Posterior cingulate gyrus (tissue), 11 donors: ENCODE measurements around the gene TBX10.
"Not testable (repeated sequence)": the region's sequence is repeated elsewhere in the genome, so short reads cannot be mapped to it uniquely, and the experiment has no call there.

Experiments used
- DNase-seq, 10 donors: peaks; one replicate each; pipeline versions ENCODE4 v3.0.0 to v3.0.0-alpha.2; 2020 to 2021; ENCODE audit warnings: mixed read lengths in 3 of 10
- intact Hi-C: fragments of 100-400 bp; cut with DNase I; formaldehyde crosslinking; loops from one replicate; pipeline ENCODE4 v1.15.1; 2023

The TBX10 gene

GRCh38 chr11:67647471-67647870 lies 7.9 kb upstream of the TBX10 start:
- peak in 2 of 10 donors; percentile 67 to 70 for DNase-seq
- intact Hi-C loops = no loop called here

- intact Hi-C loops = no loop called here
- peak in 3 of 10 donors; percentile 57 to 77 (median 72) for DNase-seq
Measured at GRCh38 chr11:67646535-67647336, 7.2 kb upstream of the TBX10 start.

DNA sequence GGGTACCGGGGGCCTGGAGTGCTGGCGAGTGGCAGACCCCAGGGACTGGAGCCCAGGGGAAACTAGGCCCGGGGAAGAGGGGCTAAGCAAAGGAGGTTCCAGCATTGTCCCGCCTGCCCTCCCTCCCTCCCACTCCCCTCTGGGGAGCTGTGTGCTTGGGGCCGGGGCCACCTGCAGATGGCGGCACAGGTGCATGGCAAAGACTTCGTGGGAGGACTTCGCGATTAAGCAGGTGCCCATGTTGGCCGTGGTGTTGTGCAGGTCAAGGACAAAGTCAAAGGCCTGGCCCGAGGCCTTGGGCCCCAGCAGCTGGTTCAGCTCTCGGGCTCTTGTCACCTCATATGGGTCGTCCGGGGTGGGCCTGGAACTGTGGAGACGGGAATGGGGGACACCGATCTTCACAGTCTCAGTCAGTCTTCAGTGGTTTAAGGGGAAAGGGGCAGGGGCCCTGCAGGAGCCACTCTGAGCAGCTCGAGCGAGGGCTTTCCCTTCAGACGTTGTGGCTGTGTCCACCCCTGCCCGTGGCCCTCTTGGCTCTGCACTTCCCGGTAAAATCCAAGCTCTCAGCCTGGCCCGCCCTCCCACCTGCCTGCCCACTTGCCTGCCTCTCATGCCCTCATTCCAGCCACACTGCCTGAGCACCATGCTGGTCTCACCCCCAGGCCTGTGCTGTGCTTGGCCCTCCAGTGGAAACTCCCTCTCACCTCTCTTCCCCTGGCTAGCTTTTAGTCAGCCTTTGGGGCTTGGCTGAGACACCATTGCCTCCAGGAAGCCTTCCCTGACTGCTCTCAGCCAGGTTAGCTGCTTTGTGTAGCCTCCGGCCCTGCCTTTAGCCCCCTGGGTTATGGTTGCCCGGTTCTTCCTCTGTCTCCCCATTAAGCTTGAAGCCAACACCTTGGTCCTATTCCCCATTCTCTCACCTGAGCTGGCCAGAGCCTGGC lies 6.2 kb upstream of the TBX10 start:
- intact Hi-C loops = no loop called here
- peak in 3 of 10 donors; percentile 42 to 81 (median 80) for DNase-seq

- intact Hi-C loops = no loop called here
- peak in 2 of 10 donors; percentile 58 to 60 for DNase-seq
Measured at GRCh38 chr11:67644472-67645418, 5.2 kb upstream of the TBX10 start.

DNA sequence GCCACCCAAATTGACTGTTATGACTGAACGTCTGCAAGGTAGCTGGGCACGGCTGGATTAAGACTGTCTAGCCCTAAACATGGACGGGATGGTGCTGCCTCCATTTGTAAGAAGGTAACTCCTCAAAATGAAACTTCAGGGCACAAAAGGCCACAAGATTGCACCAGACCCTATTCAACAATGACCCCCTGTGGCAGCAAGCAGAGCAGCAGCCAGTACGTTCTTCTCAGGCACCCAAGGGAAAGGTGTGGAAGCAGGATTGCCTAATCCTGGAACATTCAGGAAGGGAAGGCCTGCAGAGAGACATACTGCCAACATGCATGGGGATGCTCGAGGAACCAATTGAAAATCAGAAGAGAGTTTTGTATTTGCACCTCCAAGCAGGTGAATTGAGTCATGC lies 4.5 kb upstream of the TBX10 start:
- intact Hi-C loops = no loop called here
- no peak for DNase-seq

DNA sequence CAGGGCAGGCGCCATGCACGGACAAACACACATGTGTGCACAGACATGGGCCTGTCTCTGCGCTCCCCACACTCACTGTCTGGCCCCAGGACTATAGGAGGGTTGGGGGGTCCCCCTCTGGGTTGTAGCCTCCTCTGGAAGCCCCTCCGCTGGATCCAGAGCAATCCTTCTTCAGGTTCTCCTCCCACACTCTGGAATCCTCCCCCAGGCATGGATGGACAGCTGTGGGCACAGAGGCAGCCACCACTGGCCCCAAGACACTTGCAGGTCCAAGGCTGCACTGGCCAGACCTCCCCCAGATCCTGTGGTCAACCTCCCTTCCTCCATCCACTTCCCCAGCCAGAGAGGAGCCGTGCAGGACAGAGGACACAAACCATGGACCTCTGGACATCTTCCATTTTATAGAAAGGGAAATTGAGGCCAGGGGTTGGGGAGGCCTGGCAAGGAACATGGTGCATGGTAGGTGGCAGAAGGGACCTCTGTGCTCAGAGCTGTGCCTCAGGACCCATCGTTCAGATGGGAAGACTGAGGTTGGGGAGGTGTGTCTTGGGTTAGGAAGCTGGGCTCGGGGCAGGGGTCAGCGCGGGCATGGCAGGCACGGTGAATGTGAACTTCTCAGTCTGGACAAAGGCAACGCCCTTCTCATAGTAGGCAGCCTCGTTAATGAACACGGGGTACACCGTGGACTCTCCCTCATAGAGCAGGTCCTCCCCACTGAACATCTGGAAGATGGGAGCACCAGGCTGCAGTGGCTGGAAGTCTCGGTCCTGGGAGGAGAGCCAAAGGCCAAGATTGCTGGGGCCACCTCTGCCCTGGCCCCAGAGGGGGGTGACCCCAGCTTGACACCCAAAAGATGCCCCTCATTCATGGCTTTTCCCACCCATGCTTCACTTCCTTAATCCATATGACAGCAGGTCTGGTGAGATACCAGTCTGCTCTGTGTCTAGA lies 2.9 kb upstream of the TBX10 start:
- DNase-seq = peak in 2 of 10 donors; percentile 31 to 62

DNA sequence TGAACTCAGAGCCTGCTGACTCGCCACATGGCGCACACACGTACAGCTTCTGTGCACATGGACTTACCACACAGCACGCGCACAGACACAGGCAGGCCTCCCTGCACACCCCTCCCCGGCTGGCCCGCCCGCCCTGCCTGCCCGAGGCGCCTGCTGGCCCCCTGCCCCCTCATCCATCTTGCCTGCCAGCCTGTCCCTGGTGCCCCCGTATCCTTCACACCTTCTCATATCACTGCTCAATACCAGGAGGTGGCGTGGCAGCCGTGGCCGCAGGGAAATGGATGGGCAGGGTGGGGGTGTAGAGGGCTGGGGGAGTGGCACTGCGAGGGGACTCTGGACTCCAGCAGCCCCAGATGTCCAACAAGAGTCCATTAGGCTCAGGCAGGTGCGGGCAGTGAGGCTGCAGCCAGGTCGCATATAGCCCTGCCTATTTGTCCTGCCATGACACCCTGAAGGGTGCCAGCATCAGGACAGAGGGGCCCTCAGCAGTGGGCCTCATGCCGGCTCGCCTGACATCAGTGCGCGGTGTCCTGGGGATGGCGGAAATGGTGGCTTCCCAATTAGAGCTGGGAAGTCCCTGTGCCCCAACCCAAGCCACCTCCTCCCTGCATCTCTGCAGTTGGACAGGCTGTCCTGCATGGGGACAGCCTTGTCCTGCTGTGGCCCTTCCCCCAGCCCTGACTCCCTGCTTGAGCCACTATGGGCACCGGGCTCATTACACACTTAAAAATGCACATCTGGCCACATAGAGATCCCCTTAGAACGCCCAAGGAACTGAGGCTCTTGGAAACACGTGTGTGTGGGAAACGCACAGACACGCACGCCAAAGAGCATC lies 2.0 kb upstream of the TBX10 start:
- DNase-seq = peak in 3 of 10 donors; percentile 49 to 64 (median 61)
- intact Hi-C loops = no loop called here

More for the DNA sequence above, 2.9 kb upstream of the TBX10 start:
- intact Hi-C loops = no loop called here

DNA sequence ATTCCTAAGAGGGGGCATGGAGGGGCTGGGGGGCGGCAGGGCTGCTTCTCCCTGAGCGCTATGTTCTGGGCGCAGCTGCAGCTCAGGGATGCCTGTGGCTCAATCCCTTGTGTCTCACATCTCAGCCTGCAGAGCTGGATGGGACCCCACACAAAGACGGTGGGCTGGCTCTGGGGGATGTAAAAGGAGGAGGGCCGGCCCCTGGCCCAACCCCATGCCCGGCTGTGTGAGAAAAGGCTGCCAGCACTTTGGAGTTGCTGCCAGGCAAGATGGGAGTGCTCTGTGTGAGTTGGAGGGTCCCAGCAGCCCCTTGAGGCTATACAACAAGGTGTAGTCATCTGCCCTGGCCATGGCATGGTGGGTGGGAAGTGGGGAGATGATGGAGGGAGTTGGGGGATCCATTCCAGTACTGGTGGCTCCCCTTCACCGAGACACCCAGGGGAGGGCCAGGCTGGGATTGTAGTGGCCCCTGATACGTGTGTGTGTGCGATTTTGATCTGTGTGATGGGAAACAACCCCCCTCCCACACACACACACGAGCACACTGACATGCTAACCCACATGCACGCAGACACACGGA lies 1.3 kb upstream of the TBX10 start:
- DNase-seq = peak in 3 of 10 donors; percentile 18 to 39 (median 33)

GRCh38 chr11:67640021-67640757 lies 626 bp upstream of the TBX10 start:
- intact Hi-C loops = no loop called here
- DNase-seq = peak in 9 of 10 donors; percentile 52 to 95 (median 68)

More for the DNA sequence above, 1.3 kb upstream of the TBX10 start:
- intact Hi-C loops = no loop called here

- DNase-seq = peak in 2 of 10 donors; percentile 43 to 60
- intact Hi-C loops = no loop called here
Measured at GRCh38 chr11:67638535-67639437, 777 bp downstream of the TBX10 start.

GRCh38 chr11:67637441-67637840 lies 2.1 kb downstream of the TBX10 start:
- intact Hi-C loops = not testable (repeated sequence)
- DNase-seq = peak in 1 of 10 donors; percentile 11

DNA sequence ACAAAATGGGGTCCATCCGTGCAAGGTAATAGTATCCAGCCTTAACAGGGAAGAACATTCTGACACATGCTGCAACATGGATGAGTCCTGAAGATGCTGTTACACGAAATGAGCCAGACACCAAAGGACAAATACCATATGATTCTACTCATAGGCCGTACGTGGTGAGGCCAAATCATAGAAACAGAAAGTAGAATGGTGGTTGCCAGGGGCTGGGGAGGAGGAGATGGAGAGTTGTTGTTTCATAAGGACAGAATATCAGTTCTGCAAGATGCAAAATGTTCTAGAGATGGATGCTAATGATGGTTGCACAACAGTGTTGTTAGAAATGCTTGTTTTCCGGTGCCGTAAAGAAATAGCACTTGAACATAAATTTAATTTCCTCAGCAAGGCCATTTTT lies 2.6 kb downstream of the TBX10 start:
- no peak for DNase-seq
- intact Hi-C loops = no loop called here

DNA sequence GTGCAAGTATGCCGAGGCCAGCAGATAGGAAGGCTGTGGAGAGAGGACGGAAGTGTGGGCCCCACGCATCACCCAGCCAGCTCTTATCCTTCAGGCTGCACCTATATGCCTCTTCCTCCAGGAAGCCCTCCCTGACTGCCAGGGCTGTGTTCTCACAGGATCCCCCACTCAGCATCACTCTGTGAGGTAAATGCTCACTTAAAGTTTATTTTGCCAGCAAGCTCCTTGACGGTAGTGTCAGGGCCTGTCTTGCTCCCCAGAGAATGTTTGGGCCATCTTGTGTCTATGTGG lies 4.4 kb downstream of the TBX10 start:
- intact Hi-C loops = no loop called here

DNA sequence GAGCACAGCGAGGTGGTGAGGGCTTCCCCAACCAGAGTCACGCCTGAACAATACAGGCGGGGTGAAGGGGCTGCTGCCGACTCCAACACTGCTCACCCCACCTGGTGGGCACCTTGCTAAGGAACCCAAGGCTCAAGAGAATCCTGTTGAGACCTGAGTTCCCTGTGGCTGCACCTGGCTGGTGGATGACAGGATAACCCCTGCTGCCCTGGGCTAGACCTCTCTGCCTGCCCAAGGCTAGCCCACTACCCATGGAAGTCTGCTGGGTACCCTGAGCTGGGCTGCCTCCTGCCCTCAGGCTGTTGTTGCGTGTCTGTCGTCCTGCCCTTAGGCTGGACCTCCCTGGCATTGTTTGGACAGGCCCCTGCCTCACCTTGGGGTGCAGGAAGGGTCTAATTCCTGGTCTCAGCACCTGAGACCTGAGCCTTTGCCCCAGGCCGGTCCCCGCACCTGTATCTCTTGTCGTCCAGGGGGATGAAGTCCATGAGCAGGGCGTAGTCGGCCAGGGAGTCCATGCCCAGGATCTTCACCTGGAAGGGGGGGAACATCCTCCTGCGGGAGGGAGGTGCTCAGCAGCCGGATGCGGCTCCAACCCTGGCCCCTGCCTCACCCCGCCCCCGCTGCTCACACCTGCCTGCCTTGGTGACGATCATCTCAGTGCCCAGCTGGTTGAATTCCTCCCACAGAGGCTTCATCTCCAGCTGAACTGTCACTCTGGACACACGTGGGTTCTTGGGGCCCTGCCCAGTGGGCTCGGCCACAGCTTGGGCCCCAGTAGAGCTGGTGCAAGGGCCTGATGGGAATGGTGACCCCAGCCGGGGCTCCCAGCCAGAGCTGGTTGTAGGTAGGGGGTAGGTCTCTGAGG lies 5.0 kb downstream of the TBX10 start:
- intact Hi-C loops = no loop called here
- DNase-seq = peak in 2 of 10 donors; percentile 62 to 66

More for the DNA sequence above, 4.4 kb downstream of the TBX10 start:
- peak in 2 of 10 donors; percentile 19 to 57 for DNase-seq

DNA sequence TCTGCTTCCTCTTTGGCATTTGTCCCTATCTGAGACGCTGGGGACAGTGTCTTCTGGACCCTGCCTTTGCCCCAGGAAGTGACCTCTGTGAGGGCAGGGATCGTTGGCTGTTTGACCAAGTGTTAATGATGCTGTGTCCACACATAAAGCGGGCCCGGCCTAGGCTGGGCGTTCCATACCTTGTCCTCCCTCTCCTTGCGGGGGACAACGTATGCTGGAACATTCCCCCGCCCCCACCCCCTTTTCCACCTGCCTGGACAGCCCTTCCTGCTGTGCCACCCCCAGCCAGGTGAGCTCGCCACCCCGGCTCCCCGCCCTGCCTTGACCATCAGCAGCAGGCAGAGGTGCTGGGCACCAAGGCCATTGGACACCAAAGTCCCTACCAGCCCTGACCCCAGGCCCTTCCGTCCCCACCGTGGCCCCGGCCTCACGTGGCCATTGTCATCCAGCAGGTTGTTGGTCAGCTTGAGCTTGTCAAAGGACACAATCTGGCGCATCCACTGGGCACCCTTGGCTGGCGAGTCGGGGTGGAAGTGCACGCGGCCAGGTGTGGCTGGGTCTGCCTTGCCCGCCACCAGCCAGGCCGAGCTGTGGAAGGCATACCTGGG lies 5.7 kb downstream of the TBX10 start:
- DNase-seq = peak in 3 of 10 donors; percentile 51 to 80 (median 77)
- intact Hi-C loops = no loop called here
